GM12878 (cell line): ENCODE results near the gene UBA5. TPM values are rescaled to one million over a fixed set of nuclear protein-coding genes. Genes with fewer than 3 reads are reported as not detected.

Experiments used
- ASH2L ChIP-seq: fragments of 300-600, 200-600 bp; sonication (generic); IDR thresholded peaks from 2 replicates; pipeline ENCODE4 v1.6.1; 2017; ENCODE audit warnings: low read depth, mild to moderate bottlenecking, borderline replicate concordance
- BACH1 ChIP-seq: fragments of 450-650 bp; IDR thresholded peaks from 2 replicates; pipeline ENCODE4 v1.6.1; 2017; ENCODE audit warnings: mild to moderate bottlenecking, borderline replicate concordance
- BCL11A ChIP-seq: IDR thresholded peaks from 2 replicates; pipeline ENCODE4 v1.6.1; 2011; ENCODE audit warnings: low read depth, low read length
- CBX5 ChIP-seq: sonication (generic); IDR thresholded peaks from 2 replicates; pipeline ENCODE4 v1.6.1; 2016; ENCODE audit warnings: low read depth, moderate library complexity, mild to moderate bottlenecking, inconsistent platforms
- ELK1 ChIP-seq: IDR thresholded peaks from 2 replicates; pipeline ENCODE4 v1.6.1; 2012; ENCODE audit warnings: low read depth, low read length, improper control_type of control experiment
- STAT1 ChIP-seq: fragments of 450-650 bp; conservative IDR thresholded peaks from 2 replicates; pipeline ENCODE4 v1.6.1; 2014; ENCODE audit warnings: antibody characterized with exemption, mild to moderate bottlenecking
- polyA plus RNA-seq, 11 experiments: library from polyadenylated mRNA; depleted of rRNA in 4 of 11; unstranded in 6 of 11; stranded (reverse) in 5 of 11; fragments of >200 nt; fragmentation: Nextera tagmentation in 4 of 11; fragmentation: Illumina TruSeq in 1 of 11; extraction: Ambion mirVana in 4 of 11; extraction: Trizol in 1 of 11; gene quantifications; 1 replicate in 1 of 11; 2 replicates in 10 of 11; pipeline versions ENCODE4 v1.2.1 to v1.2.3, GENCODE V29; 2011 to 2016; ENCODE audit warnings: inconsistent platforms in 2 of 11, missing spikeins in 2 of 11, low read depth in 1 of 11
- total RNA-seq, 4 experiments: library from RNA; depleted of rRNA in 3 of 4; stranded (reverse); fragments of >200 nt in 3 of 4; fragmentation: Illumina TruSeq in 1 of 4; extraction: Trizol in 1 of 4; gene quantifications; 2 replicates each; pipeline versions ENCODE4 v1.2.1 to v1.2.3, GENCODE V29; 2013 to 2021
- TF ChIP-seq, protein P1 (sequence below): IDR thresholded peaks from 2 replicates; pipeline ENCODE4 v1.6.1; 2012; ENCODE audit warnings: improper control_type of control experiment, low read depth, low read length; ENCODE audit not compliant: insufficient replicate concordance
- TF ChIP-seq, protein P2 (sequence below): fragments of 450-650 bp; IDR thresholded peaks from 2 replicates; pipeline ENCODE4 v1.6.1; 2017; ENCODE audit warnings: mild to moderate bottlenecking, low read depth, inconsistent platforms; ENCODE audit not compliant: poor library complexity, severe bottlenecking

Gene UBA5
- total and polyA plus RNA-seq, 10 of the 15 experiments (the other 5 are each of a cell fraction or from before 2014, with no cell fraction given), result 10.2 to 62.1 (median 43.8) TPM

DNA sequence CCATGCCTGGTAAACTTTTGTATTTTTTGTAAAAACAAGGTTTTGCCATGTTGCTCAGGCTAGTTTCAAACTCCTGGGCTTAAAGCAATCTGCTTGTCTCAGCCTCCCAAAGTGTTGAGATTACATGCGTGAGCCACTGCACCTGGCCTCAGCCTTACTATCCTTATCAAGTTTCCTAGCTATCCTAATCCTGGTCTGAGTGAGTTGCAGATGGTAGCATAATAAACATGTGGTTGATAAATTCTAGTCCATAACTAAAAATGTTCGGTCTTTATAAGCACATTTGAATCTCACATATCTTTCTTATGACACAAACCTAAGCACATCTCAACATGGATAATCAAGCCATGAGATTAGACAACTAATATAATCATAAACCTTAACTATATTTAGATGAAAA is 43.6 kb downstream of the UBA5 start (continued):
- TF ChIP-seq, protein P1, sequence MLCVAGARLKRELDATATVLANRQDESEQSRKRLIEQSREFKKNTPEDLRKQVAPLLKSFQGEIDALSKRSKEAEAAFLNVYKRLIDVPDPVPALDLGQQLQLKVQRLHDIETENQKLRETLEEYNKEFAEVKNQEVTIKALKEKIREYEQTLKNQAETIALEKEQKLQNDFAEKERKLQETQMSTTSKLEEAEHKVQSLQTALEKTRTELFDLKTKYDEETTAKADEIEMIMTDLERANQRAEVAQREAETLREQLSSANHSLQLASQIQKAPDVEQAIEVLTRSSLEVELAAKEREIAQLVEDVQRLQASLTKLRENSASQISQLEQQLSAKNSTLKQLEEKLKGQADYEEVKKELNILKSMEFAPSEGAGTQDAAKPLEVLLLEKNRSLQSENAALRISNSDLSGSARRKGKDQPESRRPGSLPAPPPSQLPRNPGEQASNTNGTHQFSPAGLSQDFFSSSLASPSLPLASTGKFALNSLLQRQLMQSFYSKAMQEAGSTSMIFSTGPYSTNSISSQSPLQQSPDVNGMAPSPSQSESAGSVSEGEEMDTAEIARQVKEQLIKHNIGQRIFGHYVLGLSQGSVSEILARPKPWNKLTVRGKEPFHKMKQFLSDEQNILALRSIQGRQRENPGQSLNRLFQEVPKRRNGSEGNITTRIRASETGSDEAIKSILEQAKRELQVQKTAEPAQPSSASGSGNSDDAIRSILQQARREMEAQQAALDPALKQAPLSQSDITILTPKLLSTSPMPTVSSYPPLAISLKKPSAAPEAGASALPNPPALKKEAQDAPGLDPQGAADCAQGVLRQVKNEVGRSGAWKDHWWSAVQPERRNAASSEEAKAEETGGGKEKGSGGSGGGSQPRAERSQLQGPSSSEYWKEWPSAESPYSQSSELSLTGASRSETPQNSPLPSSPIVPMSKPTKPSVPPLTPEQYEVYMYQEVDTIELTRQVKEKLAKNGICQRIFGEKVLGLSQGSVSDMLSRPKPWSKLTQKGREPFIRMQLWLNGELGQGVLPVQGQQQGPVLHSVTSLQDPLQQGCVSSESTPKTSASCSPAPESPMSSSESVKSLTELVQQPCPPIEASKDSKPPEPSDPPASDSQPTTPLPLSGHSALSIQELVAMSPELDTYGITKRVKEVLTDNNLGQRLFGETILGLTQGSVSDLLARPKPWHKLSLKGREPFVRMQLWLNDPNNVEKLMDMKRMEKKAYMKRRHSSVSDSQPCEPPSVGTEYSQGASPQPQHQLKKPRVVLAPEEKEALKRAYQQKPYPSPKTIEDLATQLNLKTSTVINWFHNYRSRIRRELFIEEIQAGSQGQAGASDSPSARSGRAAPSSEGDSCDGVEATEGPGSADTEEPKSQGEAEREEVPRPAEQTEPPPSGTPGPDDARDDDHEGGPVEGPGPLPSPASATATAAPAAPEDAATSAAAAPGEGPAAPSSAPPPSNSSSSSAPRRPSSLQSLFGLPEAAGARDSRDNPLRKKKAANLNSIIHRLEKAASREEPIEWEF, result no peak
- TF ChIP-seq ASH2L (no peak), ELK1 (no peak), STAT1 (no peak), CBX5 (no peak), BCL11A (no peak), BACH1 (no peak)
- TF ChIP-seq, protein P2, sequence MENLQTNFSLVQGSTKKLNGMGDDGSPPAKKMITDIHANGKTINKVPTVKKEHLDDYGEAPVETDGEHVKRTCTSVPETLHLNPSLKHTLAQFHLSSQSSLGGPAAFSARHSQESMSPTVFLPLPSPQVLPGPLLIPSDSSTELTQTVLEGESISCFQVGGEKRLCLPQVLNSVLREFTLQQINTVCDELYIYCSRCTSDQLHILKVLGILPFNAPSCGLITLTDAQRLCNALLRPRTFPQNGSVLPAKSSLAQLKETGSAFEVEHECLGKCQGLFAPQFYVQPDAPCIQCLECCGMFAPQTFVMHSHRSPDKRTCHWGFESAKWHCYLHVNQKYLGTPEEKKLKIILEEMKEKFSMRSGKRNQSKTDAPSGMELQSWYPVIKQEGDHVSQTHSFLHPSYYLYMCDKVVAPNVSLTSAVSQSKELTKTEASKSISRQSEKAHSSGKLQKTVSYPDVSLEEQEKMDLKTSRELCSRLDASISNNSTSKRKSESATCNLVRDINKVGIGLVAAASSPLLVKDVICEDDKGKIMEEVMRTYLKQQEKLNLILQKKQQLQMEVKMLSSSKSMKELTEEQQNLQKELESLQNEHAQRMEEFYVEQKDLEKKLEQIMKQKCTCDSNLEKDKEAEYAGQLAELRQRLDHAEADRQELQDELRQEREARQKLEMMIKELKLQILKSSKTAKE, result no peak
- TF ChIP-seq, all 136 proteins: peak for 0
